ENCODE measurements around the gene RIMBP2.

Gene RIMBP2

DNA sequence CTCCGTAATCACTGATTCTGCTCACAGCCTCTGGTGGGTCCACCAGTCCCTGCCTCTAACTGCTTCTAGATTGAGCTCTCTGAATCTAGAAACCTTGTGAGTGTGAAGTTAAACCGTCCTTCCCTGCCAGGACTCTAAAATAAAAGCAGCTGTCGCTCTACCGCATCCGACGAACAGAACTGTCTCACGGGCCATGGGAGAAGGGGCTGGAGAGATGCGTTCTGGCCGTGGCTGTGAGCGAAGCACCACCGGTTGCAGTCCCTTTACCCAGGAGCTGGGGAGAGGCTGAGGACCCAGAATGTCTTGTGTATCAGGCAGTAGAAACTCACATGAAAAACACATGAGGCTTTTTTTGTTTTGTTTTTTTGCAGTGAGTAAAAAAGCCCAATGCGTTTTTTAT lies 218.8 kb downstream of the RIMBP2 start:
- no peak for DNase-seq

DNA sequence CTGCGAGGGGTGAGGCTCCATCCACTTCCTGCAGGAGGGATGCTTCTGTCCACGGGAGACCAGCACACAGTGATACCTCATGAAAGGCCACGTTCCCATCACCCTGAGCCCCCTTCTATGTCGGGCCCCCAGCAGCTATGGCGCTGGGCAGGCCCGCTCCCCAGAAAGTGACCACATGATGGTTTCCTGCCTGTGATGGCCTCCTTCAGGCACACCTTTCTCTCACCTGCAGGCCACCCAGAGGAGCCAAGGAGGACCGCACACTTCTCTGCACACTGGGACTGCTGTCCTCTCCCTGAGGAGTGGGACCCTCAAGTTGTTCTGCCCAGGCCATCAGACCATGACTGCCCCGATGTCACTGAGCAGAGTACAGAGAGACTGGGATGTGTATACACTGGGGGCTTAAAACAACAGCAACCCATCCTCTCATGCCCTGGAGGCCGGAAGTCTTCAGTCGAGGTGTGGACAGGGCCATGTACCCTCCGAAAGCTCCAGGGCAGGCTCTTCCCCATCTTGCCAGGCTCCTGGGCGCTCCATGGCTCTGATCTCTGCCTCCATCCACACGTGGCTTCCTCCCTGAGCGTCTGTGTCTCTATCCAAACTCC lies 219.5 kb downstream of the RIMBP2 start:
- DNase-seq, result no peak

DNA sequence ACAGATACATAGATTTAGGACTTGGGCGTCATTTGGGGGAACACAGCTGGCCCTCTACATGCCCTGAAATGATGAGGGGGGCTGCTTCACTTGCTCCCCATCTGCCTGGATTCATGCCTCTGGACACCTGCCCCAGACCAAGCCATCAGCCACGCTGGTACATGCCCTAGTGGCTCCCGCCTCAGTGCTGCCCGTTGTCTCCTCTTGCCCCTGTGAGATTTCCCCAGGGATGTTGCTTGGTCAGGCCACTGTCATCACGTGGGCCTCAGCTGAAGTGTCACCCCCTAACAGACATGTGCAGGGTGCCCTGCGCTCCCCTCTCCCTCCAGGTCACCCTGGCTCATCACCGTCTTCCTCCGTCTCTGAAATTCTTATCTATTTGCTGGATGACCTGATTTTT lies 220.9 kb downstream of the RIMBP2 start:
- no peak for DNase-seq

DNA sequence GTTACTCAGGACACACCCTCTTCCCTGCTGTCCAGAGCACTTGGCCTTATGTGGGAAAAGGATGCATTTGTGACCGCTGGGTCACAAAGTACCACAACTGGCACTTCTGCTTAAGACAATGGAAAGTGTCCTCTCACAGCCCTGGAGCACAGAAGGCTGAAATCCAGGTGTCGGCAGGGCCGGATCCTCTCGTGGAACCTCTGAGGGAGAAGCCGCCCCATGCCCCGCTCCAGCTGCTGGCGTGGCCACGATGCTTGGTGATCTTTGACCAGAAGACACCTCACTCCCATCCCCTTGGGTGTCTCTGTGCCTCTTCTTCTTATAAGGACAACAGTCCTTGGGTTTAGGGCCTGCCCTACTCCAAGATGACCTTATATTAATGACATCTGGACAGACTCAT lies 221.4 kb downstream of the RIMBP2 start:
- DNase-seq, result no peak

DNA sequence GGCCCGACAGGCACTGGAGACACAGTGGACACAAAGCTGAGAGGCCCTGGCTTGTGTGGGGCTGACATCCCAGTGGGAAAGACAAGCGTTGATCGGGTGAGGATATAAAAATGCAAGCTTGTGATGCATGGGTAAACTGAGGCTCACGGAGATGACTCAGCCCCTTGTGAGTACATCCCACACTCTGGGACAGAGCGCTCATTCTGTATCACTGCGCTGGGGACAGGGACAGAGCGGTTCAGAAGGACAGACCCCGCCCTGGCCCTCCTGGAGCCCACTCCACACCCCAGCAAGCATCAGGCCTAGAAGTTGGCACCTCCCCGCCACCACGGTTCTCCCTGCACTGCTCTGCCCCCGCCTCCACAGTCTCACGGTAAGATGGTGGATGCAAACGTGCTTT lies 222.1 kb downstream of the RIMBP2 start:
- DNase-seq, result no peak

DNA sequence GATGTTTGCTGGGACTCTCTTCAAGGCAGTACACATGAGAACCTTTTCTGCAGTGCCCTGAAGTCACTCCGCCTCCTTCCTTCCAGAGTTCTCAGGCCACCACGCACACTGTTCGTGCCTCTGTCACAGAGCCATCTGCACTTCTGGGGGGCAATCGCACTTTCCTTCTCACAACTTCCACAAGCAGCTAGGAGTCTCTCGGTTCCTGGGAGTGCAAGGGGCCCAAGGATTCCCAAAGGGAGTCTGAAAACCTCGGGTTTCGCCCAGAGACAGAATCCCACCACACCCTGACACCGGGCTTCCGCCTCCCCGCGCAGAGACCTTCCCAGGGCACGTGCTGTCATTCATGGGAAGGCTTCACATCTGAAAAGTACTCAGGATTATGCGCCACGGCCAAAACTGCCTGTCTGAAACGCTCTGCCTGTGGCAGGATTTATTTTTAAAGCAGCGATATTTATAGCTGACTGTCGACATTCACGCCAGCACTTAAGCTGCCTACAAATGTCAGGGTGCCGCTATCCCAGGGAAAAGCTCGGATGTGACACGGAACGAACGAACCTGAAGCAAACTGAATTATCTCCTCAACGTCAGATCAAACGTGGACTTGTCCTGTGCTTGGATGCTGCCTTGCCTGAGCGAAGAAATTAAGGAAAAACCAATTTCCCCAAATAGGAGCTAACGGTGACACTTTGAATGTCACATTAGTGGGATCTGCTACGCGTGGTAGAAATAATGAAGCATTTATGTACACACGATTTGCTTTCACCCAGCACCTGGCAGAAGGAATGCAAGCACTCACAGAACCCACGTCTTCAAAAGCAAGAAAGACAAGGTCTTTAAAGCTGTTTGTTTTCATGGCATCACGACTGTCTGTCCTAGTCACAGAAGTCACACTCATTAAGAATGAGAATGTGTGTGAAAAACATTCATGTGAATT lies 224.4 kb downstream of the RIMBP2 start:
- DNase-seq, result no peak

DNA sequence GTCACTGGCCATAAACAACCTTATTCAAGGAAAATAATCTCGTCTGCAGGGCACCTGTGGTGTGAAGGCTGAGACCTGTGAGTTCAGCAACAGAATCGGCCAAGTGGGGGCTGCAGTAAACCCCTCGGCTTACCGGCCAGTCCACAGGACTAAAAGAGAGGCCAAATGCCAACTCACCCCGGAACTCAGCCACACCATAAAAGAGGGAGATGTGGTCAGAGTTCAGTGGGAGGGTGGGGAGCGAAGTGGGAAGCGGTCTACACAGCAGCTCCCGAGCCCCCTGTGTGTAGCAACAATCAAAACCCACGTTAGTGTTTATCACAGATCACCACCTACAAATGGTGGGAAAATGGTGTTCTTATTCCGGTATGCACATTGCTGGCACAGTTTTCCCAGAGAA lies 225.4 kb downstream of the RIMBP2 start:
- no peak for DNase-seq

DNA sequence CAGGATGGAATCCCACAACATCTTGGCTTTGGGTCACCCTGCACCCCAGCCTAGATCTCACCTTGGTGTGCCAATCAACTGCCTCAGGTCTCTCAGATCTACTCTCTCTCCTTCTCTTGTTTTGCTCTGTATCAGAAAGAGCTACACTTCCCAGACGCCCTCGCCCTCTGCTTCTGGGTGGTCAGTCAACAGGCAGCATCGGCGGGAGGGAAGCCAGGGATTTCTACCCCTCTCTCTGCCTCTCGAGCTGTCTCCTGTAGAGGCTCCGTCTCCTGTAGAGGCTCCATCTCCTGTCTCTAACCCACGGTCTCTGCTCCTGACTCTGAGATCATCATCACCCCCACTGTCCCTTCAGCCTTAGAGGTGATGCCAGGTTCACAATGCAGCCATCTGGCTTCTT lies 226.8 kb downstream of the RIMBP2 start:
- no peak for DNase-seq

DNA sequence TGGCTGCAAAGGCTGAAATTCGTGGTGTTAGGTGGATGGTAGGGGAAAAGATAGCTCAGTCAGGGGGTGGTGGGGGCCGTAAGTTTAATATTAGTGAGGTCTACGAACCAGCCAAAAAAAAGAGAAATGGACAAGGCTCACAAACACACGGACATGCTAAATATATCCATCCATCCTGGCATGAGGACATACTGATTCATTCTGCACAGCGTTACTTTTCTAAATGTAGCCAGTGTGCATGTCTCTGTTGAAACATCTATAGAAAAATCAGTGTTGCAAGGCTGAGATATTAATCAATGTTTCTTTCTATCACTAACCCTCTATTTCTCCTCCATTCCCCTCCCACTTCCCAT lies 227.8 kb downstream of the RIMBP2 start:
- DNase-seq, result no peak

DNA sequence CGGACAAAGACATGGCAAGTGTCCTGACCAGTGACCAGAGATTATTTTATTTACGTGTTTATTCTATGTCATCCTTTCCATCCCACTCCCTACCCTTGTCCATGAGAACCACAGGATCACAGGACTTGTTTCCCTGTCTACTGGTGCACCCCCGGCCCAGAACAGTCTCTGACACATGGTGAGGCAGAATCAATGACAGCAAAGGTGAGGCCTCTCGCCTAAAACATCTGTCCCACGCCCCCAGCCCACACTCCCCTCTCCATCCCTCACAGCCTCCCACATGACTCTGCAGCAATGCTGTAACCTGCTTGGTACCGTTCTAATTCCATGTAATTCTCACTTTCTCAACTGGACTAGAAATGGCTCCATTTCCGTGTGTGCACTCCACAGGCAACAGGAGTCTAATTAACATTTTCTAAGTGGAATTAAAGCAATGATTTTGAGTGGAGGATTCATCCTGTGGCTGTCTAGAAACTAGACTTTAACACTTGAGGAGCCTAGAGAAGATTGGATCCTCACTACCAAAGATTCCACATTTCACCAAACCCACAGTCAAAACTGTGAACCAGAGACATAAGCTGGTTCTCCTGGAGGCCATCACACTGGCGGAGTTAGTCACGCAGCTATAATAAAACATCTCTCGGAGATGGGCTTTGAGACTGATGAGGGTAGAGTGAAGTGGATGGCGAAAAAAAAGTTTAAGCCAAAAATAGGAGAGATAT lies 228.3 kb downstream of the RIMBP2 start:
- no peak for DNase-seq

DNA sequence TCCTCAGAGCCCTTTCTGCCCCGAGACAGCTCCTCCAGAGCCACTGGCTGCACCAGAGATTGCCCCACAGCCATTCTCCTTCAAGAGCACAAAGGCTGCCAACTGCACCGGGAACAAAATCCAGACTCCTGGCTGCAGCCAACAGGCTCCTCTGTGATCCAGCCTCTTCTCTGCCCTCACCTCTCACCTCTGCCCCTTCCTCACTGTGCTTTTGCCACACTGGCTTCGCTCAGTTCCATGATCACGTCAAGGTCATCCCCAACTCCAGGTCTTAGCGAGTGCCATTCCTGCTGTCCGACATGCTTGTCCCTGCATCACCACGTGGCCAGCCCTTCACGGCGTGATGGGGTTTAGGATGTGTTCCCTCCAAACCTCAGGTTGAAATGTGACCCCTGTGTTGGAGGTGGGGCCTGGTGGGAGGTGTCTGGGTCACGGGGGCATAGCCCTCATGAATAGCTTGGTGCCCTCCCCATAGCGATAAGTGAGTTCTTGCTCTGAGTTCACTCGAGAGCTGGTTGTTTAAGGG lies 229.1 kb downstream of the RIMBP2 start:
- no peak for DNase-seq

DNA sequence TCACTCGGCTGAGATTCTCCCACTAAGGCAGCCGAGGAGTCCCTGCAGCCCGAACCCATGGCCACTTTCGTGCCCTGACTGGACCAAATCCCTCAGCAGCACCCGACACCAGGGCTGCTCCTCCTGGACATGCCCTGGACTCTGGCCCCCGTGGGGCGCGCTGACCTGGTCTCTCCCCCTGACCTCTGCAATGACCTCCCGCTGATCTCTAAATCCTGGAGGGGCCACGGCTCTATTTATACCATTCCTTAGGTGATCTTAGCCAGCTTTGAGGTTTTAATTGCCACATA lies 230.0 kb downstream of the RIMBP2 start:
- no peak for DNase-seq

DNA sequence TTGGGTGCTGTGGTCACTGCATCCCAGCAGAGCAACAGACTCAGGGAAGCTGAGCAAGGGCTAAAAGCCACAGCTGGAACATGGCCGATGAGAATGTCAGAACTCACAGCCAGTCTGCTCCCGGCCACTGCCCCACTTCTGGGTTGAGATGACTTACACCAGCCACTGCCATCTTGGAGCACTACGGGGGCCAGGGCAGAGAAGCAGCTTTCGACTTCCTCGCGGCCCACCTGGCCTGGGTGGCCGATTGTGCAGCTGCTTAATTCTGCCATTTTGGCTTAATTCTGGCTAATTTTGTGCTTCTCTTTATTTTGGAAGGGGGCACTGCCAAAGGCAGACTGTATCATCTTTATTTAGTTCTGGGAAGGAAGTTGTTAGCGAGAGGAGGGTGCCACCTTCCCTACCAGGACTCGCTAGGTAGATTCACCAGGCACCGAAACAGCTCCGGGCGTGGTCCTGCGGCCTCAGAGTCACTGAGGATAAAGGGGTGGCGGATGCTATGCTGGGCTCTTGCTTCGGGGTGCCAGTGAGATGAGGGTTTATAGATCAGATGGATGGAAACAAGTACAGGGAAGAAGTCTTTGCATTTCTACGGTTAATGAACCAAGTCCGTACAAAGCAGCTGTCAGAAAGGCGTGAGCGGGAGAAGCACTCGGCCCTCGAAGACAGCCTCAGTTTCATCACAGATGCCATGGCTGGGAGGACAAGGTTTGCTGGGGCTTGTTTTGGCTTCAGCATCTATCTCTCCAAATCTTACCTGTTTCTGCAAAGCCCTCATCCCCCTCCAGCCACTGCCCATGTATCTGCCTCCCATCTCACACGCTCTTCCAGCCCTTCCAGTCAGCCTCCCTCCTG lies 230.6 kb downstream of the RIMBP2 start:
- no peak for DNase-seq

DNA sequence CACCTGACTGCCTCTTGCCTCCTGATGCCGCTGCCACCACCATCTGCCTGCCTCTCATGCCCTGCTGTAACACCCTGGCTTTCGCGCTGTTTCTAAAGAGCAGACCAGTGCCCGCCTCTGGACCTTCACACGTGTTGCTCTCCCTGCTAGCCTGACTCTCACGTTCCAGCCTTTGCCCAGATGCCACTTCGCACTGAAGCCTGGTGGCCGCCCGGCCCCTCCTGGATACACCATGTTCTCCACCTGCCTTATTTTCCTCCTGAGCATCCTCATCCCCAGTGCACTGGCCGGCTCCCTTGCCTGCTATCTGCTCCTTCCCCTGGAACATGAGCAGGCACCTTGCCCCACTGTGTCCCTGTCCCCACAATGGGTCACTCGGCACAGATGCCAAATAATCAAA lies 231.9 kb downstream of the RIMBP2 start:
- no peak for DNase-seq

DNA sequence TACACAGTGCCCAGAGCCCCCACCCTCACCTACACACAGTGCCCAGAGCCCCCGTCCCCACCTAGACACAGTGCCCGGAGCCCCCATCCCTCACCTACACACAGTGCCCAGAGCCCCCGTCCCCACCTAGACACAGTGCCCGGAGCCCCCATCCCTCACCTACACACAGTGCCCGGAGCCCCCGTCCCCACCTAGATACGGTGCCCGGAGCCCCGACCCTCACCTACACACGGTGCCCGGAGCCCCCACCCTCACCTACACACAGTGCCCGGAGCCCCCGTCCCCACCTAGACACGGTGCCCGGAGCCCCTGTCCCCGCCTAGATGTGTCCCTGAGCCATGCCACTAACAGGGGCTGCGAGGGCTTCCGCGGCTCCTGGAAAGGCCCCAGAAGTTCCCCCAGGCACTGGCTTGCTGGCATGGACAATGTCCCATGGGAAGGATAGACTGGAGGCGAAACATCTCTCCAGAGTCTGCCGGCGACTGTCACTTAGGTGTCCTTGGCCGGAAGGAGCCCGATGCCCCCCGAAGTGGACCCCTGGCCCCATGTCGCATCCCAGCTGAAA lies 232.4 kb downstream of the RIMBP2 start:
- no peak for DNase-seq

DNA sequence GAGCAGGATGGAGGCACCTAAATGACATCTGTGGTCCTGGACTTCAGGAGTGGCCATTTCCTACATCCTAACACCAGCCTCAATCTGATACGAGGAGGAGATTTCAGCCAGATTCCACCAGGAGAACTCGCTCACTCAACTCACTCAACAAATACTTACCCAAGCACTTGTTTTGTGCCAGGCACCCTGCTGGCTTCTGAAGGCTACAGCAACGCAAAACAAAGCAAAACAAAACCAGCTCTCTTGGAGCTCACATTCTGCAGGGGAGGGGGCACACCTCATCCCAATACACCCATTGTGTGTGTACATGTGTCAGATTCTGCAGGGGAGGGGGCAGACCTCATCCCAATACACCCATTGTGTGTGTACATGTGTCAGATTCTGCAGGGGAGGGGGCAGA lies 233.7 kb downstream of the RIMBP2 start:
- no peak for DNase-seq

DNA sequence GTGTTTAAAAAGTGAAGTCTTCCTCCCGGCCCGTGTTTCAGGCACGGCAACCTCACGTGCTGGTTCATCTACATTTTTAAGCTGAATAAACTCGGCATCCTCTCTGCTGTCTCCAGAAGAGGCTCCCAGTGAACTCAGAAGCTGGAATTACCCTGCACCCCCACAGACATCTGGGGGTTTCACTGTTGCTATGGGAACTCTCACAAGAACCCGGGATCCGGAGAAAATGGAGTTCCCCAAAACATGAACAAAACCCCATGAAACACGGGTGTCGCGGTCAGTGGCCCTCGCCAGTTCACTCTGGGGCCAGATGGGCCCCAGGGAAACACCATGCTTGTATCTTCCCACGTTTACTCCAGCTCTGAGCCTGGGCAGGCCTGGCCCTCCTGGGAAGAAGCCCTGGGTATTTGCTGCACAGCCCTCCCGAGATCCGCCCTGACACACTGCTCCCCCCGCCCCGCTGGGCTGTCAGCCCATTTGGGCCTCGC lies 234.7 kb downstream of the RIMBP2 start:
- no peak for DNase-seq

DNA sequence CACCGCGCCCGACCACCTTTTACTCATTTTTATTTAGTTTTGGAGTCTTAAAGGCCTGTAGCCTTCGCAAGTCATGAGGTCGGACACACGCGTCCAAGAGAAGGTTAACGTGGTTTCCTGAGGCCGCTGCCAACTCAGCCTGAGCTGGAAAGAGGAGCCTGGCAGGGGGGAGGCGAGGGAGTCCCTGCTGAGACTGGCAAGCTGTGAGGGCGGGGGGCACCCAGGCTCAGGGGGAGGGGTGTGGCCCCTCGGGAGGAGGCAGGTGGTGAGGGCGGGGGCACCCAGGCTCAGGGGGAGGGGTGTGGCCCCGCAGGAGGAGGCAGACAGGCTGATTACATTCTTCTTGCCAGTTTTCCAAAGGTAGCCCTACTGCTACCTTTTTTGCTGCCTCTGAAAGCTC lies 235.2 kb downstream of the RIMBP2 start:
- no peak for DNase-seq

DNA sequence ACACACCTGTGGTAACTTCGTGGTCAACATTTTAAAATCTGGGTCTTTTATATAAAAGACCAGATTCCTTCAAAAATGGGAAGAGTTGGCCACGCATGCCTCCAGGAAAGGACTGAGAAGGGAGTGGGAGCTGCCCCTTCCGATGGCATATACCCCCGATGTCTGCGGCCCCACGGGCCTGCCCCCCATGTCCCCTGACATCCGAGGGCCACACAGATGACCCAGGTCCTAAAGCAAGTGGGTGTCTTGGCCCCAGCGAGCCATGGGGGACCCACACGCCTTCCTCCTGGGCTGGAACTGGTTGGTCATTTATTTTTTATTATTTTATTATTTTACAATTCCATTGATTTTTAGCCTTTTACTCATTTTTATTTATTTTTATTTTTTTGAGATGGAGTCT lies 235.9 kb downstream of the RIMBP2 start:
- no peak for DNase-seq

DNA sequence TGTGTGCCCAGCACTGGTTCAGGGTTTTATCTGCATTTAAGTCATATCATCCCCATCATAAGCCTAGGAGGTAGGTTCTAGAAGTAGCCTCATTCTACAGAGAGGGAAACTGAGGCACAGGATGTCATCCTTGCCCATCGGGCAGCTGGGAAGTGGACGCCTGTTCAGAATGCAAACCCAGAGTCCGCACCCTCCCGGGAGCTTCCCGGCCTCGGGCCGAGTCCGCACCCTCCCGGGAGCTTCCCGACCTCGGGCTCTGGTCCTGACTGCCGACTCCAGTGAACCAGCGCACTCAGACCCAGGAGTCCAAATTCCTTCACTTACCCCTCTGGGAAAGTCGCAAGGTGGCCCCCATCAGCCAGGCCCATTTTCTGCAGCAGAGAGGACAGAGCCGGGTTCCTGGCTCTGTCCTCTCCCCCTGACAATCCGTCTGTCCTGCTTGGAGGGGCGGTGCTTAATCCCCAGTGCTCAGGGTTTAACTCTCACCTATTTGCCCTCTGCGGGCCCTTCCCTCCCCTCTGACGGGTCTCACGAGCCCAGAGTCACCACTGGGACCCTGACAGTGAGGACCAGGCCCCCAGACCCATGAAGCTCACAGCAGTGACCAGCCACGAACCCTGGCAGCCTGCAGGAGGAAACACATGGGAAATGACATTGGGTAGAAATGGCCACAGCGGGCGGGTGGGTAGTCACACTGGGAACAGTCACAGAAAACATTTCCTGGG lies 236.5 kb downstream of the RIMBP2 start:
- no peak for DNase-seq

DNA sequence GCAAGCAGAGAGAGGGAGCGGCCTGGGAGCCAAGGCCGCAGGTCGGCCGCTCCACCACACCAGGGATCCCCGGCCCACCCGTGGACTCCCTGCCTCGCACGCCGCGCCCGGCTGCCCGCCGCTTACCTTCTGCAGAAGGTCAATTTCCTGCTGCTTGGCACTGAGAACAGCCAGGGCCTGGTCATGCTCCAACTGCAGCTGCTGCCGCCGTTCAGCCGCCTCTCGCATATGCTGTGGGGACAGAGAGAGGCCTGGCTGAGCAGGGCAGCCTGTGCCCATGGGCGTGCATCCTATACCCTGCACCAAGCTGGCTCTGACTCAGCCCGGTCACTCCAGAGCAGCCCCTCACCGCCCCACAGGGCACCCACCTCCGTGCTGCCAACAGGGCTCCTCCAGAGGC lies 237.3 kb downstream of the RIMBP2 start:
- DNase-seq, result no peak

DNA sequence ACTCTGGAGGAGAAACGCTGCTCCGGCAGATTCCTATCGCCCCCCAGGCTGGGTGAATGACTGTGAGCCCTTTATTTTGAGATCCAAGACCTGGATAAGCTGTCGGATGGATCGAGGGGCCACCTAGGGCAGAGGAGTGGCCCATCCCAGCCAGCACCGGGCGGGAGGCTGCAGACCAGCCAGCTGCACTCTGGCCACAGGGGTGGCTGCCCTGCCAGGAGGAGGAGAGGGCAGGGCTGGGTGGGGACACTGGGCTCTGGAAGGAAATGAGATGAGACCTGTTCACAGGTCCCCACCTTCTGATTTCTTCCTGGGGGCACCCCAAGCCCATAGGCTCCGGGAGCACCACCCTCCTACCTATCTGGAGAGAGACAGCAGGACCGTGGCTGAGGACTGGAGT lies 238.4 kb downstream of the RIMBP2 start:
- no peak for DNase-seq

All from NCI-H1694 treated with DMSO at 0.1 percent for 48 hours (cell line).